CD4-positive, alpha-beta T cell treated with Interleukin-10 for 1 hour (primary cell): ENCODE results near the gene TBC1D16.

Source experiments
- DNase-seq: peaks from one replicate; pipeline ENCODE4 v3.0.0-alpha.2; 2020

TBC1D16 gene, protein sequence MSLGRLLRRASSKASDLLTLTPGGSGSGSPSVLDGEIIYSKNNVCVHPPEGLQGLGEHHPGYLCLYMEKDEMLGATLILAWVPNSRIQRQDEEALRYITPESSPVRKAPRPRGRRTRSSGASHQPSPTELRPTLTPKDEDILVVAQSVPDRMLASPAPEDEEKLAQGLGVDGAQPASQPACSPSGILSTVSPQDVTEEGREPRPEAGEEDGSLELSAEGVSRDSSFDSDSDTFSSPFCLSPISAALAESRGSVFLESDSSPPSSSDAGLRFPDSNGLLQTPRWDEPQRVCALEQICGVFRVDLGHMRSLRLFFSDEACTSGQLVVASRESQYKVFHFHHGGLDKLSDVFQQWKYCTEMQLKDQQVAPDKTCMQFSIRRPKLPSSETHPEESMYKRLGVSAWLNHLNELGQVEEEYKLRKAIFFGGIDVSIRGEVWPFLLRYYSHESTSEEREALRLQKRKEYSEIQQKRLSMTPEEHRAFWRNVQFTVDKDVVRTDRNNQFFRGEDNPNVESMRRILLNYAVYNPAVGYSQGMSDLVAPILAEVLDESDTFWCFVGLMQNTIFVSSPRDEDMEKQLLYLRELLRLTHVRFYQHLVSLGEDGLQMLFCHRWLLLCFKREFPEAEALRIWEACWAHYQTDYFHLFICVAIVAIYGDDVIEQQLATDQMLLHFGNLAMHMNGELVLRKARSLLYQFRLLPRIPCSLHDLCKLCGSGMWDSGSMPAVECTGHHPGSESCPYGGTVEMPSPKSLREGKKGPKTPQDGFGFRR

DNA sequence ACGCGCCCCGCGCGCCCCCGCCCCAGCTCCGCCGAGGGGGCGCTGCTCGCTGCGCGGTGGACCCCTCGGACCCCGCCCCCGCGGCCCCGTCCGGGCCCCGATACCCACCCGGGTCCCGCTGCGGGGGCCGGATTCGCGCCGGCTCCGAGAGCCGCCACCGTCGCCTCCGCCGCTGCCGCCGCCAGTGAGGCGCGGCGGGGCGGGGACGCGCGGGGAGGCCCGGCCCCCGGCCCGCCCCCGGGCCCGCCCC is at the start of gene TBC1D16:
Gene TBC1D16, minus strand, starts transcription at position 186 of the 250 bp plus-strand sequence. CDS start 22,325 bp downstream, outside the sequence.
- DNase-seq = no peak

DNA sequence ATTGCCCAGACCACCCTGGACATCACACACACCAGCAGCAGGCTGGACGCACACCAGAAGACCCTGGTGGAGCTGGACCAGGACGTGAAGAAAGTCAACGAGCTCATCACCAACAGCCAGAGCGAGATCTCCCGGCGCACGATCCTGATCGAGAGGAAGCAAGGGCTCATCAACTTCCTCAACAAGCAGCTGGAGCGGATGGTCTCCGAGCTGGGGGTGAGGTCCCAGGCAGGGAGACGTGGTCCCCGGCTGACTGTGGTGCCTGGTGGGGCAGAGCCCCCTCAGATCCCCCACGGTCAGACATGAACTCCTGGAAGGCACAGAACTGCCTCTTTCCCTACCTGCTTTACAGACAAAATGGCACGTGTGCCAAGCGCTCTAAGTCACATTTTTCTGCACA is 49.1 kb upstream of the TBC1D16 start:
- no peak for DNase-seq

DNA sequence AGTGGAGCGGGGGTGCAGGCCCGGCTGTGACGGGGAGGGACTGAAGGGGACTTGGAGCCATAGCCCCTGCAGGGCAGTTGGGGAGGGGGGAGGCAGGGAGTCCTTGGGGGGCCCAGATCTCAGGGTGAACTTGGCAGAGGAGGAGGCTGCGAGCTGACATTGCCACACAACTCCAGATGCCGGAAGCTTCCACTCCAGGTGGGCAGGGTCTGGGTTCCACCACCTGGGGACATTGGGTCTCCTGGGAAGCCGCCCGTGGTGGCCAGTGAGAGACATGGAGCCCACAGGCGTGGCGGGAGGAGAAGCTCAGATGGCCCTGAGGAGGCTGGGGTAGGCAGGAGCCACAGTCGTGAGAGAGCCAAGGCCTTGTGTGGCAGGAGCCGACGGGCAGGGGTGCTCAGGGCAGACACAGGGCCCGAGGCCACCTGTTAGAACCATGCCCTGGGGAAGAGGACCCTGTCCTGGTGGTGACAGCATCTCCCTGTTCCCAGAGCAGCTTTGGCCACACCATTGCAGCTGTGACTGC is 47.5 kb upstream of the TBC1D16 start:
- no peak for DNase-seq

DNA sequence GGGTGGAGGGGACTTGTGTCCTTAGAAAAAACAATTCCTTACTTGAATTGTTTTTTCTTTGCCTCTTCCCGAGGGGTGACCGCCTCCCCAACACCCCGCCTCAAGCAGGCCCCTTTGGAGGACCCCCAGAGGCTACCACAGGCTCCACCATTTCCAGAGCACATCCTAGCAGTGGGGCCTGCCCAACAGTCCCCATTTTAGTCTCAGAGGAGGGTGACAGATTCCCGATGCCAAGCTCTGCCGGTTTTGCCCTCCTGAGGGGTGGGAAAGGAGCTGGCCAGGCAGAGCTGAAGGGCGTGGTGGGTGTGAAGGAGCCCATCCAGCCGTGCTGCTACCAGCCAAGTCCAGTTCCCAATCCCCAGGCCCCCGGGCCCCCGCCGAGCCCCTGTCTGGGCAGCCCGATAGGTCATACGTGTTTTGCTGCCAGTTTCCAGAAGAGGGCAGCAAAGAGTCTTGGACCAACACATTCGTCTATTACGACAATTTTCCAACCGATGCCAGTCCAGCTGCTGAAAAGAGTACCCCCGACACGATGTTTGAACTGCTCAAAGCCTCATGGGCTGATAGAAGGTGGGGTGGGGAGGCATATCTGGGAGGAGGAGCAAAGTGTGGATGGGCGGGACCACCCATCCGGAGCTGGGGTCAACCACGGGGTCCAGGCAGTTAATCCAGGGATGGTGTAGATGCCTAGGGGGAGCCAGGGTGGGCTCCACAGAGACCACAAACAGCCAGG is 46.9 kb upstream of the TBC1D16 start:
- DNase-seq = peak; percentile 69

DNA sequence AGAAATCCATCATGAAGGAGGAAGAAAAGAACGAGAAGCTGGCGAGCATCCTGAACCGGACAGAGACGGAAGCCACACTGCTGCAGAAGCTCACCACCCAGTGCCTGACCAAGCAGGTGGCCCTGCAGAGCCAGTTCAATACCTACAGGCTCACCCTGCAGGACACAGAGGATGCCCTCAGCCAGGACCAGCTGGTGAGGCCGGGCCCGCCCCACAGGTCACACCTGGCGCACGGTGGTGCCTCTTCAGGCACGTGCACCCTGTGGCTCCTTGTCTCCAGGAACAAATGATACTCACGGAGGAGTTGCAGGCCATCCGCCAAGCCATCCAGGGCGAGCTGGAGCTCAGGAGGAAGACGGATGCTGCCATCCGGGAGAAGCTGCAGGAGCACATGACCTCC is 45.9 kb upstream of the TBC1D16 start:
- DNase-seq = no peak

DNA sequence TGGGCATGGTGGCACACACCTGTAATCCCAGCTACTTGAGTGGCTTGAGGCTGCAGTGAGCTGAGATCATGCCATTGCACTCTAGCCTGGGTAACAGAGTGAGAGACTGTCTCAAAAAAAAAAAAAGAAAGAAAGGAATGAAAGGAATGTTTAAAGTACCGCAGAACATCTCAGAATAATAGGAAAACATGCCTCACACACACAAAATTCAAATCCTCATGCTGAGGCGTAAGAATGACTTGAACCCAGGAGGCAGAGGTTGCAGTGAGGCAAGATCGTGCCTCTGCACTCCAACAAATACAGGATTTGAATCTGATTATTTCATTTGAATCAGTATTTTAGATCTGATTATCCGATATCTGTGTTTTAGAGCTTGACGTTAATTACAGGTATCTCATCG is 44.4 kb upstream of the TBC1D16 start:
- DNase-seq = no peak

DNA sequence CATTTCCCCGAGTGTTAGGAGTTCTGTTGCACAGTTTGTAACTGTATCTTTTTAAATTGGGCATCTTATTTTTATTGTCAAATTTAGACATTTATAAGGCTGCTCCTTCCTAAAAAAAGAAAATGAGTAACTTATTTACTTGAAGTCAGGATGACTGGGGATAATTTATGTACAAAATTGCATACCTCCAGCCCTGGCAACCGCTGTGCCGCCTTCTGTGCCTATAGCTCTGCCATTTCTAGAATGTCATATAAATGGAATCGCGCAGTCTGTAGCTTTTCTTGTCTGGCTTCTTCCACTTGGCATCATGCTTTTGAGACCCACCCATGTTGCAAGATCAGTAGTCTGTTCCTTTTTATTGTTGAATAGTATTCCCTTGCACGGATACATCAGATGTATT is 36.7 kb upstream of the TBC1D16 start:
- no peak for DNase-seq

DNA sequence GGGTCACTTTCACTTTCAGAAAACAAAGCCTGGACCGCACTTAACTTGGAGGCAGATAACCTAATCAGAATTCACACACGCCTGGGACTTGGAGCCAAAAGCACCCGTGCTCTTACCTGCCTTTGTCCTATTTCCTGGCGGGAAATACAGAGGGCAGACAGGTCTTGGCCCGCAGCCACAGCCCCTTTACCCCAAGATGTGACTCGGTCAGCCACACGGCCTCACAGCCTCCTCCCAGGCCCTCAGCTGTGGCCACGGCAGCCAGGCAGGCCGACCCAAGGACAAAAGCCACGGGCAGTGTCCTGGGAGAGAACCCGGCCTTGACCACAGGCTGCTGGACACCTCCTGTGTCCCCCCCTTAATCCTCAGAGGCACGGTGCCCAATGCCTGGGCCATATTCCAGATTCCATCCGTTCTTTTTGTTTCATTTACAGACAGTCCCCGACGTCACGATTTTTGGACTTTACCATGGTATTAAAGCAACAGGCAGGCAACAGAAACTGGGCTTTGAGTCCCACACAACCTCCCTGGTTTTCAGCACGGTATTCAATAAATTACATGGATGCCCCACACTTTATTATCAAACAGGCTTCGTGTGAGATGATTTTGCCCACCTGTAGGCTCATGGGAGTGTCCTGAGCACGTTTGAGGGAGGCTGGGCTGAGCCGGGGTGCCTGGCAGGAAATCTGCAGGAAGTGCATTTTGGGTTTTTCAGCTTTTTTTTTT is 35.6 kb upstream of the TBC1D16 start:
- DNase-seq = no peak

DNA sequence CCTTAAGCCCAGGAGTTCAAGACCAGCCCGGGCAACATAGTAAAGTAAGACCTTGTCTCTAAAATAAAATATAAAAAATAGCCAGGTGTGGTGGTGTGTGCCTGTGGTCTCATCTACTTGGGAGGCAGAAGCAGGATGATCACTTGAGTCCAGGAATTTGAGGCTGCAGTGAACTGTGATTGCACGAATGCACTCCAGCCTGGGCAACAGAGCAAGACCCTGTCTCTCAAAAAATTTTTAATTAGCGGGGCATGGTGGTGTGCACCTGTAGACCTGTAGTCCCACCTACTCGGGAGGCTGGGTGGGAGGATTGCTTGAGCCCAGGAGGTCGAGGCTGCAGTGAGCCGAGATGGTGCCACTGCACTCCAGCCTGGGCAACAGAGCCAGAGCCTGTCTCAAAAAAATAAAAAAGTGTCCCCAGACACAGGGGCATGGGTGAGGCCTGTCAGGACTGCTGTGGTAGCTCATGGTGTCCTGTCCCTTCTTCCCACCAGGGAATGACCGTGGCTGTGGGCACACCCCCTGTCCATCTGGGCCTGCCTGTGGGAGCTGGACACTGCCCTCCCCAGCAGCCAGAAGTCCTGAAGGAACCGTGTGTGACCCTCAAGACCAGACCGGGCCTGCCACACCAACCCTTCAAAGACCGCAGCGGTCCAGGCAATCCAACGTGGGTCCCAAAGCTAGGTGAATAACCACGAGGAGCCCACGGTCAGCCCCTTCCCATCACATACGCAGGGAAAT is 34.9 kb upstream of the TBC1D16 start:
- no peak for DNase-seq

DNA sequence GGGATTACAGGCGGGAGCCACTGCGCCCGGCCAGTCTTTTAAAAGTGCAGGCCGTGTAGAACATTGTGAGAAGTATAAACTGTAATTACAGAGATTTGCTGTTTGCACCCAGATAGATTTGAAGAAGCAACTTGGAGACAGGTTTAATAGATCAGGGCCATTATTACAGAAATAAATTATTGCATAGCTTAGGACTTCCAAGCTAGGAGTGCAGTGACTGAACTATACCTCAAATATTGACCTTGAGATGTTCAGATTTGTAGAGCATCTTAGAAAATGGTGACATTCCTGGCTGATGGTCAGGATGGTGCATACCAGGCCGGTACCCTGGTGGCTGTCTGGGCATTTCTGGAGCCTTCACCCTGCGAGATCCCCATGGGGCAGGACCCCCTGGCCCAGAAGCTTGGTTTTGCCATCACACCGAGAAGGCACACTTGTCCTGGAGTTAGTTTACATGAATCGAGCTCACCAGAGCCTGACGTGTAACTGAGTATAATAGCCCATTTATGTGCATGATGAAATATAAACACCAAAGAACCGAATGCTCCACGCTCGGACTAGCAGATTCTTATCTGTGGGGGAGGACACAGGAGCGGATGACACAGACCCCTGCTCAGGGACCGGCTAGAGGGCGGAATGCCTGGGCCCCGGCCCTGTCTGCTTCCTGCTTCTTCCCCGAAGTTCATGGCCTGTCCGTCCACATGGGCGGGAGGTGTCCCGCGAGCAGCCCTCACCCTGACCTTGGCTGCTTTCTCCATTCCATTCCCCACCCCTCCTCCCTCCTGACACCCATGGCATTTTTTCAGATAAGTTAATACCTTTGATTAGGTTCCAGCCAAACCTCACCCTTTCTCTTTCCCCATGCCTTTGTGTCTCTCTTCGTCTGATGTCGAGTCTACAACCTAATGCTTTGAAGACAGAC is 32.9 kb upstream of the TBC1D16 start:
- DNase-seq = no peak

DNA sequence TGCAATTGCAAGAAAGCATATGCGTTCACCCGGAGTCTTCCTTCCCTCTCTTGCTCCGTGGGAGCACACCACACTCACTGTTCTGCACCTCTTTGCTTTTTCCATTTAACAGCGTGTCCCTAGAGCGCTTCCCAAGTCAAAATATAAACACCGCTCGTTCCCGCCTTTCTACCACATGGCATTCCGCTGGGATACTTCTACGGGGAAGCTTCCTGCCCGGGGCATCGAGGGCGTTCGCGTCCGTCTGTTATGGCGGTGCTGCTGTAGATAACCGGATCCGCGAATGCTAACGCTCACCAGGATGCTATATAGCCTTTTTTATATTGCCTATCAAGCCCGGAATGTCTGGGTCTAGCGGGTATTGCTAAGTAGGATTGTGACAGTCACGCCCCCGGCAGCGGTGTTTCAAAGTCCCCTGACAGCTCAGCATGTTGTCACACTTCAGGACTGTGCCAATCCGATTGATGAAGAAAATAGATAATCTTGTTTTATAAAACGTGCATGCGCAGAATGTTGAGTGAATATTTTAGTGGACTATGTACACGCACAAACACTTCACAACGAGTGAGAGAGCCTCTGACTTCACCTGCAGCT is 31.8 kb upstream of the TBC1D16 start:
- DNase-seq = no peak

DNA sequence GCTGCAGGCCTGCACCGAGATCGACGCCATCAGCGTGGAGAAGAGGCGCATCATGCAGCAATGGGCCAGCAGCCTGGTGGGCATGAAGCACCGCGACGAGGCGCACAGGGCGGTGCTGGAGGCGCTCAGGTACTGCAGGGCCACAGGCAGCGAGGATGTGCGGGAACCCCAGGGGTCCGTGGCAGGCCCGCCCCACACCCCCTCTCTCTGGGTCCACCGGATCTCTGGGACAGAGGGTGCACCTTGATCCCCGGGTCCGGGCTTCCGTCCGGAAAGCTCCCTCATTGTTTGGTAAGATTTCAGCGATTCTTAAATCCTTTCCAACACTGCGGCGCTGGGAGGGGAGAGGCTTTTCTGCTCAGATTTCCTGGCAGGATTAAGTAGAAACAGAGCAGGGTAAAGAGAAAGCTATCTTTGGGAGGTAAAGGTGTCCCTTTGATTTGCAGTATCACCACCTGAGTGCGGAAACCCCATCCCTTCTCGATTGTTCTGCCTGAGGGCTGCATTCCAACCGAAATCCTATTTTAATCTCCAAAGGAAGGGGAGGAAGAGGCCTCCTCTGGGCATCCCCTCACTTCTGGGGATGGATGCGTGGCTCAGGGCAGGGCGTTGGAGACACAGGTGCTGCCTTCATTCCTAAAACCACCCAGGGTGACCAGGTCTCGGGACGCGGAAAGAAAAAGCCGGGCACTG is 30.0 kb upstream of the TBC1D16 start:
- DNase-seq = no peak

DNA sequence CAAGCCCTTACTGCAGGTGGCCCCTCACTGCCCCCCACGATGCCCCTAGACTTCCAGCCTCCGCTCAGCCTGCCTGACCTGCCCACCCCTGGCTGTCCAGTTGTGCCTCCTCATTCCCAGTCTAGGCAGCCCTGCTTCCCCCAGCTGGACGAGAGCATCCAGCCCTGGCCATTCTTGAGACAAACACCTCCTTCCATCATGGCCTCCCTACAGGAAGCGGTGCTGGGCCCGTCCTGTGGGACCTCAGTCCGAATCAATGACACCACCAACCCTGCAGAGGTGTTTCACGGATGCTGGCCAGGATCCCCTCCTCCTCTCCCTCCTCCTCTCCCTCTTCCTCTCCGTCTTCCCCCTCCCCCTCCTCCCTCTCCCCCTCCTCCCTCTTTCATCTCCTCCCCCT is 29.0 kb upstream of the TBC1D16 start:
- DNase-seq = no peak

DNA sequence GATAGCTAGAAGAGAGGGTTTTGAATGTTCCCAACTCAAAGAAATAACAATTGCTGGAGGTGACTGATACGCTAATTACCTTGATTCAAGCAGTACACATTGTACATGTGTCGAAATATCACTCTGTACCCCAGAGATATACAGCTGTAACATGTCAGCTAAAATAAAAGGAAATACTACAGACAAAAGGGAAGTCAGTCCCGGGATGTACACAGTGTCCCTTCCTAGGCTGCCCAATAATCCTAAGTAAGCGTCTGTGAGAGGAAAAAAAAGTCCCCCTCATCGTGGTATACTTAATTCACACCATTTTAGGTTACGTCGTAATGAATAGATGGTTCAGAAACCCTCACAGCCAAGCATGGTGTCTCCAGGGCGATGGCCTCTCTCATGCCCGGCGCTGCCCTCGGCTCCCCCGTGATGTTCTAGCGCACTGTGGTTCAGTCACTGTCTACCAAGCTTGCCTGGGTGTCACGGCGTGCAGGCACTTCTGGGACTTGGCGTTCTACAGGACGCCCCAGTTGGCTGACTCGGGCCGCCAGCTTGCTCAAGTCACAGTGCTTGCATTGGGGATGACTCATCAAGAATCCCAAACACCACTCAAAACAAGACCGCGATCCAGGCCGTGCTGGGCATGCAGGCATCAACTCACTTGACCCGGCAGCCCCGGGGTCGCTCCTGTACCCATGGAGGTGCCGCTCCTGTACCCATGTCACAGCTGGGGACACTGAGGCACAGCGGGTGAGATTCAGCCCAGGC is 28.3 kb upstream of the TBC1D16 start:
- DNase-seq = no peak

DNA sequence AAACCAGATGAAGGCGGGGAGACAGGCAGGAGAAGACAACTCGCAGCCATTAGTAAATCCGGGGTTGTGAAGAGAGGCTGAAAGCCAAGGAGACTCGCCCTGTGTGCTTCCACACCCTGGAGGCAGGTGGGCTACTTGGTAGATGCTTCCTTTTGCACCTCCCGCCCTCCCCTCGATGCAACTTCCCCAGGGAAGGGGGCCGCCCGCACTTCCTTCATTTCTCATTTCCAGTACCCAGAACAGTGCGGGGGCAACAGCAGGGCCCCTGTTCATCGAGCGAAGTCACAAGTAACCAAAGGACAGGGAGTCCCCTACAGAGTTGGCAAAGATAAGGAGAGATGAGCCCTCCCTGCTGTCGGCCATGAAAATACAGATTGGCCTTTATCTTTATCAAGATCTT is 25.7 kb upstream of the TBC1D16 start:
- no peak for DNase-seq

DNA sequence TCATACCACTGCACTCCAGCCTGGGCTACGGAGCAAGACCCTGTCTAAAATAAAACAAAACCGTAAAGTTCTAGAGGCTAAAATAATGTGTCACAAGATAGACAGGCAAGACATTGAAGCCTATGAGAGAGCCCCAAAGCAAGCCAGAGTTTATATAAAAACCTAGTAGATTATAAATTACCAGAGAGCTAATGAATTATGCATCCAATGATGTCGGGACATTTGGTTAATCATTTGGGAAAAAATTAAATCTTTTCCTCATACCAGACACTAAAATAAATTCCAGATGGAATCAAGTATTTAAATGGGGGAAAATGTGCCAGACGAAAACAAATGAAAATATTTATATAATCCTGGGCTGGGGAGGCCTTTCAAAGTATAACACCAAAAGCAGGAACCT is 25.0 kb upstream of the TBC1D16 start:
- DNase-seq = no peak

DNA sequence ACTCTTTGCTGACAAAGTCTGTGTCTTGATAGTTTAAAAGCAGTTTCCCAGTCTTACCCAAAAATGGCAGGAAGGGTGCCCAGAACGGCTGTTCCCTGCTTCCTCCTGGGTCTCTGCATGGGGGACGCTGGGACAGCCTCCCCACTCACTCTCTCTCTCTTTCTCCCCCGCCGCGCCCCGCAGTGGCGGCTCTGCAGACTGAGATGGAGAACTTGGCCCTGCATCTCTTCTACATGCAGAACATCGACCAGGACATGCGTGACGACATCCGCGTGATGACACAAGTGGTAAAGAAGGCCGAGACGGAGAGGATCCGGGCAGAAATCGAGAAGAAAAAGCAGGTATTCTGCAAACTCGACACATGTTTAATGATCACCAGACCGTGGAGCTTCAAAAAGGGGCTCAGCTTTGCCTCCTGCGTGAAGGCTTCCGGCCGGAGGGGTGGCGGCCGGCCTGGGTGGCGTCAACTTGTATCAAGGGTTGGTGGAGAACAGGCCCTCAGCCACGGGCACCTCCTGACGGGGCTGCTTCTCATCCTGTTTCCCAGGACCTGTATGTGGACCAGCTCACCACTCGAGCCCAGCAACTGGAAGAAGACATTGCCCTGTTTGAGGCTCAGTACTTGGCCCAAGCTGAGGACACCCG is 22.8 kb upstream of the TBC1D16 start:
- DNase-seq = no peak

DNA sequence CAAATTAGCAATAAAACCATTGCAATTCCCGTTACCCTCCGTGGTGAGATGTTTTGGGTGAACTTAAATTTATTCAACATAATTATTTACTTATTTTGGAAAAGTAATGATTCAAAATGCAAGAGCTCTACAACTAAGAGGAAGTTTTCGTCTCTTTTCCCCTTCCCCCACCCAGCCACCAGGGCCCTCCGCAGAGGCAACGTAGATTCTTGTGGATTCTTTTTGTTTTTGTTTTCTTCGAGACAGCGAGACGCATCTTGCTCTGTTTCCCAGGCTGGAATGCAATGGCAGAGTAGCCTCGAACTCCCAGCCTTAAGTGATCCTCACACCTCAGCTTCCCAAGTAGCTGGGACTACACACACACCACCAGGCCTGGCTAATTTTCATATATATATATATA is 19.9 kb upstream of the TBC1D16 start:
- no peak for DNase-seq

DNA sequence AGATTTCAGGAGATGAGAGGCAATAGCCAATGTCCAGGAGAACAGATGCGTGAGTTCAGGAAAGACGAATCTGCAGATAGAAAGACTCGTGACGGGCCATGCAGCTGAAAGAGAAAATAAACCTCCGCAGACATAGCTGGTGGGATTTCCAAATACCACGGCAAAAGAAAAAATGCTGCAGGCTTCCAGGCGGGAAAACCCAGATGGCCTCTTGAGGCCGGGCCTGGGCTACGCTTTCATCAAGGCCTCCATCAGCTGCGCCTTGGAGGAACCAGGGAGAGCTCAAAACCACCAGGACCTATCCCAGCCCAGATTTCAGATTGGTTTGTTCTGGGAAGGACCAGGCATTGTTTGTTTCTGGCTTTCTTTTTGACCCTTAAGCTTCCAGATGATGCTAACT is 17.4 kb upstream of the TBC1D16 start:
- DNase-seq = no peak
